ENCODE data around the gene CCDC77. TPM values are rescaled to one million over a fixed set of nuclear protein-coding genes. Genes with fewer than 3 reads are reported as not detected.
"Not testable (repeated sequence)": the region's sequence is repeated elsewhere in the genome, so short reads cannot be mapped to it uniquely, and the experiment has no call there.

CCDC77 gene
- total and polyA plus RNA-seq, 3 donors from 2014 or later = 19.5 to 37.0 (median 21.3) TPM

- TF ChIP-seq POLR2A (IDR thresholded peaks at IDR 0.05) = no peak
- no peak for TF ChIP-seq CTCF (IDR thresholded peaks at IDR 0.05)
- Histone ChIP-seq H3K27ac (no peak overlapping the region), H3K36me3 (ENCODE audit: low read depth, missing control alignments) (no peaks in the 10 kb centered on the region), H3K4me1 (no peaks in the 10 kb centered on the region), H3K9me3 (no peaks in the 10 kb centered on the region), H3K27me3 (no peaks in the 10 kb centered on the region), H3K4me3 (no peak overlapping the region)
- 55 to 87% methylated on average over 1 of the region's 1 CpG for WGBS, 2 donors
- no peak for DNase-seq
- intact Hi-C loops (cut with DNase I; ENCODE audit: low total_unique reads) = no loop called here
These were observed 33.5 kb upstream of the CCDC77 start for GRCh38 chr12:367972-368371.

- WGBS, 2 donors = 96 to 97% methylated on average over 5 of the region's 5 CpGs
- H3K27ac ChIP-seq; H3K4me1 ChIP-seq; H3K36me3 ChIP-seq (ENCODE audit: low read depth, missing control alignments); intact Hi-C loops (cut with DNase I; ENCODE audit: low total_unique reads); DNase-seq; H3K9me3 ChIP-seq; H3K27me3 ChIP-seq; H3K4me3 ChIP-seq: not testable (repeated sequence)
These were observed 30.5 kb upstream of the CCDC77 start for GRCh38 chr12:370739-371485.

GRCh38 chr12:386651-387050 lies 14.8 kb upstream of the CCDC77 start:
- intact Hi-C loops (cut with DNase I; ENCODE audit: low total_unique reads) = no loop called here
- no peak for DNase-seq
- WGBS, 2 donors = 49 to 50% methylated on average over 4 of the region's 4 CpGs
- Histone ChIP-seq H3K27ac (no peak overlapping the region), H3K4me1 (peaks cover 13% of the 10 kb centered on the region), H3K27me3 (no peaks in the 10 kb centered on the region), H3K4me3 (no peak overlapping the region), H3K9me3 (no peaks in the 10 kb centered on the region), H3K36me3 (ENCODE audit: low read depth, missing control alignments) (no peaks in the 10 kb centered on the region)
- no peak for TF ChIP-seq CTCF (IDR thresholded peaks at IDR 0.05)
- no peak for TF ChIP-seq POLR2A (IDR thresholded peaks at IDR 0.05)

- Histone ChIP-seq H3K4me3 (peak overlapping the region; percentile 88 to 97), H3K36me3 (ENCODE audit: low read depth, missing control alignments) (no peaks in the 10 kb centered on the region), H3K9me3 (no peaks in the 10 kb centered on the region), H3K27me3 (no peaks in the 10 kb centered on the region), H3K4me1 (peaks cover 13% of the 10 kb centered on the region), H3K27ac (peak overlapping the region; percentile 91 to 94)
- TF ChIP-seq POLR2A (IDR thresholded peaks at IDR 0.05) (no peak), CTCF (IDR thresholded peaks at IDR 0.05) (no peak)
- no peak for DNase-seq
- WGBS, 2 donors = 0 to 5% methylated on average over 2 of the region's 2 CpGs
- intact Hi-C loops (cut with DNase I; ENCODE audit: low total_unique reads) = no loop called here
These were observed 13.4 kb upstream of the CCDC77 start for GRCh38 chr12:388012-388411.

GRCh38 chr12:388541-389141 lies 12.8 kb upstream of the CCDC77 start:
- 0 to 1% methylated on average over 23 to 24 of the region's 35 CpGs for WGBS, 2 donors
- TF ChIP-seq POLR2A (IDR thresholded peaks at IDR 0.05) (no peak), CTCF (IDR thresholded peaks at IDR 0.05) (no peak)
- intact Hi-C loops (cut with DNase I; ENCODE audit: low total_unique reads) = no loop called here
- H3K4me1 ChIP-seq = peaks cover 13% of the 10 kb centered on the region
- H3K27me3 ChIP-seq = no peaks in the 10 kb centered on the region
- H3K36me3 ChIP-seq (ENCODE audit: low read depth, missing control alignments) = no peaks in the 10 kb centered on the region
- H3K9me3 ChIP-seq = no peaks in the 10 kb centered on the region
- H3K27ac ChIP-seq = peak overlapping the region; percentile 91 to 94
- peak; percentile 36 for DNase-seq
- peak overlapping the region; percentile 88 to 97 for H3K4me3 ChIP-seq
